ENCODE results near the gene KCNAB2. TPM values are rescaled to one million over a fixed set of nuclear protein-coding genes. Genes with fewer than 3 reads are reported as not detected.

Gene KCNAB2
- polyA plus RNA-seq, 3 donors from 2014 or later: 26.1 to 73.8 (median 42.7) TPM

DNA sequence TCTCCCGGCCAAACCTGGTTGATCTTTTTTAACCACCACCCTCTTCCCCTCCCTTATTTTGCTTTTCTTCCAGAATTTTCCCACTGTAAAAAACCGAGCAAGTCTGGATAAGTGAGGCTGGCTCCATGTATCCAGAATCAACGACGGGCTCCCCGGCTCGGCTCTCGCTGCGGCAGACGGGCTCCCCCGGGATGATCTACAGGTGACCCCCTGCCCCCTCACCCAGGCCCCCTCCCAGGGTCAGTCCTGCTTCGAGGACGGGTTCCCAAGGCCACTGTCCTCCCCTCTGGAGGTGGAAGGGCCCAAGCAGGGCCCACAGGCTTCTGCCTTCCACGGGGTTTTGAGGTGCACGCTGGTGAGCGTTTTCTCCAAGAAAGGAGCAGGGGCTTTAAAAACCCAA lies 5.2 kb upstream of the KCNAB2 start:
- Mint-ChIP-seq H3K4me3 (no peak overlapping the region), H3K4me1 (peaks cover 50 to 60% of the 10 kb centered on the region in 2 donors), H3K36me3 (peaks cover 0 to 15% (median 3%) of the 10 kb centered on the region in 3 donors), H3K27ac (no peak overlapping the region), H3K9me3 (no peaks in the 10 kb centered on the region), H3K27me3 (ENCODE audit: low read depth in 3 of 3) (peaks cover 2 to 5% (median 5%) of the 10 kb centered on the region in 3 donors)
- no peak for DNase-seq

GRCh38 chr1:6040861-6041415 lies 4.8 kb upstream of the KCNAB2 start:
- Mint-ChIP-seq H3K36me3 (peaks cover 0 to 12% (median 3%) of the 10 kb centered on the region in 3 donors), H3K27ac (peak overlapping the region in 1 of 6 donors; percentile 32), H3K4me1 (peaks cover 45 to 57% of the 10 kb centered on the region in 2 donors), H3K9me3 (no peaks in the 10 kb centered on the region), H3K27me3 (ENCODE audit: low read depth in 3 of 3) (peaks cover 2 to 5% (median 5%) of the 10 kb centered on the region in 3 donors), H3K4me3 (no peak overlapping the region)
- DNase-seq: no peak

- H3K4me1 Mint-ChIP-seq: peaks cover 41 to 57% of the 10 kb centered on the region in 2 donors
- no peaks in the 10 kb centered on the region for H3K9me3 Mint-ChIP-seq
- peaks cover 0 to 14% (median 3%) of the 10 kb centered on the region in 3 donors for H3K36me3 Mint-ChIP-seq
- H3K27ac Mint-ChIP-seq: peak overlapping the region in 1 of 6 donors; percentile 24
- peaks cover 2 to 5% (median 5%) of the 10 kb centered on the region in 3 donors for H3K27me3 Mint-ChIP-seq (ENCODE audit: low read depth in 3 of 3)
- DNase-seq: peak in 1 of 3 donors; percentile 21
- peak overlapping the region in 1 of 5 donors; percentile 17 for H3K4me3 Mint-ChIP-seq
These were observed 4.1 kb upstream of the KCNAB2 start for GRCh38 chr1:6041432-6042062.

- Mint-ChIP-seq H3K27ac (peak overlapping the region in 2 of 6 donors; percentile 35 to 50), H3K27me3 (ENCODE audit: low read depth in 3 of 3) (peaks cover 2 to 5% (median 3%) of the 10 kb centered on the region in 3 donors), H3K4me1 (peaks cover 34 to 48% of the 10 kb centered on the region in 2 donors), H3K36me3 (peaks cover 0 to 18% (median 3%) of the 10 kb centered on the region in 3 donors), H3K9me3 (no peaks in the 10 kb centered on the region), H3K4me3 (no peak overlapping the region)
- no peak for DNase-seq
These were observed 2.1 kb upstream of the KCNAB2 start for GRCh38 chr1:6043561-6043960.

GRCh38 chr1:6044481-6045109 lies 1.1 kb upstream of the KCNAB2 start:
- DNase-seq: no peak
- Mint-ChIP-seq H3K4me3 (no peak overlapping the region), H3K36me3 (peaks cover 0 to 18% (median 3%) of the 10 kb centered on the region in 3 donors), H3K9me3 (no peaks in the 10 kb centered on the region), H3K27me3 (ENCODE audit: low read depth in 3 of 3) (peaks cover 2 to 6% (median 3%) of the 10 kb centered on the region in 3 donors), H3K27ac (peak overlapping the region in 3 of 6 donors; percentile 24 to 49 (median 24)), H3K4me1 (peaks cover 34 to 41% of the 10 kb centered on the region in 2 donors)

DNA sequence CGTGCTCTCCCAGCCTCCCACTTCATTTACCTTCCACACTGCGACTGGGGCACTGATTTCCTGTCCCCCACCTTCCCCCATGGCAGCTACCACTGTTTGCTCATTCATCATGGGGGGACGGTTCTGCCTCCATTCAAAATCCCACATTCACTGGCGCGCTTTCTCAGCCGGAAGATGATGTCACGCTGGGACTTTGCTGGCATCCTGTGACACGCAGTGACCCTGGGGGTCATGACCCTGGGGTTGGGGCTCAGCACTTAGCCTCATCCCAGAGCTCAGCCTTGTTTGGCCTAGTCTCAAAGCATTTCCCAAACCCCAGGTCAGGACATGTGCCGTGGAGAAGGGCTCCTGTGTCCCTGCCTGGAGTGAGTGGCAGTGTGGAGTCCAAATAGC lies 582 bp upstream of the KCNAB2 start:
- peaks cover 2 to 6% (median 3%) of the 10 kb centered on the region in 3 donors for H3K27me3 Mint-ChIP-seq (ENCODE audit: low read depth in 3 of 3)
- H3K36me3 Mint-ChIP-seq: peaks cover 0 to 18% (median 3%) of the 10 kb centered on the region in 3 donors
- no peaks in the 10 kb centered on the region for H3K9me3 Mint-ChIP-seq
- H3K4me1 Mint-ChIP-seq: peaks cover 35 to 40% of the 10 kb centered on the region in 2 donors
- H3K27ac Mint-ChIP-seq: no peak overlapping the region
- no peak for DNase-seq
- no peak overlapping the region for H3K4me3 Mint-ChIP-seq

- no peak for DNase-seq
- peaks cover 0 to 23% (median 3%) of the 10 kb centered on the region in 3 donors for H3K36me3 Mint-ChIP-seq
- H3K9me3 Mint-ChIP-seq: no peaks in the 10 kb centered on the region
- no peak overlapping the region for H3K4me3 Mint-ChIP-seq
- peak overlapping the region in 1 of 6 donors; percentile 35 for H3K27ac Mint-ChIP-seq
- H3K4me1 Mint-ChIP-seq: peaks cover 43 to 44% of the 10 kb centered on the region in 2 donors
- H3K27me3 Mint-ChIP-seq (ENCODE audit: low read depth in 3 of 3): peaks cover 0 to 6% (median 2%) of the 10 kb centered on the region in 3 donors
These were observed 591 bp downstream of the KCNAB2 start for GRCh38 chr1:6046279-6046678.

- Mint-ChIP-seq H3K27ac (peak overlapping the region in 4 of 6 donors; percentile 36 to 72 (median 48)), H3K27me3 (ENCODE audit: low read depth in 3 of 3) (peaks cover 0 to 9% (median 2%) of the 10 kb centered on the region in 3 donors), H3K36me3 (peaks cover 0 to 21% (median 3%) of the 10 kb centered on the region in 3 donors), H3K4me3 (no peak overlapping the region), H3K9me3 (no peaks in the 10 kb centered on the region), H3K4me1 (peaks cover 40 to 46% of the 10 kb centered on the region in 2 donors)
- no peak for DNase-seq
These were observed 2.6 kb downstream of the KCNAB2 start for GRCh38 chr1:6048179-6048867.

- Mint-ChIP-seq H3K4me3 (no peak overlapping the region), H3K9me3 (no peaks in the 10 kb centered on the region), H3K27me3 (ENCODE audit: low read depth in 3 of 3) (peaks cover 0 to 8% (median 2%) of the 10 kb centered on the region in 3 donors), H3K27ac (peak overlapping the region in 1 of 6 donors; percentile 78), H3K4me1 (peaks cover 34 to 42% of the 10 kb centered on the region in 2 donors), H3K36me3 (peaks cover 0 to 21% (median 4%) of the 10 kb centered on the region in 3 donors)
- DNase-seq: no peak
These were observed 3.7 kb downstream of the KCNAB2 start for GRCh38 chr1:6049419-6049818.

DNA sequence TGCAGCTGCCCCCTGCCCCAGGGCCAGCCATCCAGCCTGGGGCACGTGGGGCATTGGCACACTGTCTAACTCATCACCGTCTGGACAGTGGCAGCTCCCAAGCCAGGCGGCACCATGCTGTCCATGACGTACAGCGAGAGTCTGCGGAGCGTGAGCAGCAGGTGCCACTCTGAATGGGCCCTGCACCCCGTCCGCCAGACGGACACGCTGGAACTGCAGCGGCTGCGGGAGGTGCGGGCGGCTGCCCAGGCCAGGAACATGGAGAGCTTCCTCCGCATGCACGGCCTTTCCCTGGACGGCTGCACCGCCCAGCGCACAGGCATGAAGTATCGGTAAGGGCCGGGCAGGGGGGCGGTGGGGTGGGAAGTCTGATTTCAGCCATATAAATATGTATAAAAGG lies 5.7 kb downstream of the KCNAB2 start:
- no peaks in the 10 kb centered on the region for H3K9me3 Mint-ChIP-seq
- H3K27me3 Mint-ChIP-seq (ENCODE audit: low read depth in 3 of 3): peaks cover 0 to 4% (median 2%) of the 10 kb centered on the region in 3 donors
- H3K27ac Mint-ChIP-seq: no peak overlapping the region
- peaks cover 32 to 43% of the 10 kb centered on the region in 2 donors for H3K4me1 Mint-ChIP-seq
- no peak for DNase-seq
- H3K36me3 Mint-ChIP-seq: peaks cover 0 to 17% (median 4%) of the 10 kb centered on the region in 3 donors
- H3K4me3 Mint-ChIP-seq: no peak overlapping the region

DNA sequence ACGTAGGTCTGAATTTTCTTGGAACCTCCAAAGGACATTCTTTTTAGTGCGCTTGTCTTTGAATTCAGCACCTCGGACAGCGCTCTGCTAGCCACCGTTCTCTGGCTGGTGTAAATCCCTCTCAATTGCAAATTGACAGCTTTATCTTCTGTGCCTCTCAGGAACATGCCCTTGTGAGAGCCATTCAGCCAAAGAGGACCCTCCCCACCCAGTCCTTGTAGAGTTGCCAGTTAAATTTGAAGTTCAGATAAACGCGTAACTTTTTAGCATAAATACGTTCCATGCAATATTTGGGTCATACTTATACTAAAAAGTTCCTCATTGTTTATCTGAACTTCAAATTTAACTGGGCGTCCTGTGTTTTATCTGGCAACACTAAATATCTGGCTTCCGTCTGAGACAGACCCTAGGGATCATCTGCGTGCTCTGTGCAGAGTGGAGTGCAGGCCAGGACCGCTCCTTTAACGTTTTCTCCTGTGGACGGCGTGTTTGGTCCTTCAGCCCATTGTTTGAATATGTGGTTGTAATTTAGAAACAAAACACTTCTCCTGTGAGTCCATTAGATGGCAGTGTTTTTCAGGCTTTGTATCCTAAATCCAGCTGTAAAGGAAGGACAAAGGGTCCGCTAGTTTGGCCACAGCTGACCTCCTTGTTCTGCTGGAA lies 7.0 kb downstream of the KCNAB2 start:
- peak; percentile 26 to 39 (median 30) for DNase-seq
- Mint-ChIP-seq H3K9me3 (no peaks in the 10 kb centered on the region), H3K4me3 (no peak overlapping the region), H3K4me1 (peaks cover 35 to 45% of the 10 kb centered on the region in 2 donors), H3K36me3 (peaks cover 0 to 12% (median 4%) of the 10 kb centered on the region in 3 donors), H3K27me3 (ENCODE audit: low read depth in 3 of 3) (peaks cover 0 to 4% (median 2%) of the 10 kb centered on the region in 3 donors), H3K27ac (peak overlapping the region in 2 of 6 donors; percentile 39 to 62)

- H3K9me3 Mint-ChIP-seq: no peaks in the 10 kb centered on the region
- H3K27me3 Mint-ChIP-seq (ENCODE audit: low read depth in 3 of 3): peaks cover 0 to 4% (median 2%) of the 10 kb centered on the region in 3 donors
- H3K36me3 Mint-ChIP-seq: peaks cover 0 to 12% (median 4%) of the 10 kb centered on the region in 3 donors
- H3K4me1 Mint-ChIP-seq: peaks cover 35 to 43% of the 10 kb centered on the region in 2 donors
- H3K4me3 Mint-ChIP-seq: no peak overlapping the region
- H3K27ac Mint-ChIP-seq: peak overlapping the region in 2 of 6 donors; percentile 39 to 57
- DNase-seq: no peak
These were observed 7.5 kb downstream of the KCNAB2 start for GRCh38 chr1:6053206-6053546.

DNA sequence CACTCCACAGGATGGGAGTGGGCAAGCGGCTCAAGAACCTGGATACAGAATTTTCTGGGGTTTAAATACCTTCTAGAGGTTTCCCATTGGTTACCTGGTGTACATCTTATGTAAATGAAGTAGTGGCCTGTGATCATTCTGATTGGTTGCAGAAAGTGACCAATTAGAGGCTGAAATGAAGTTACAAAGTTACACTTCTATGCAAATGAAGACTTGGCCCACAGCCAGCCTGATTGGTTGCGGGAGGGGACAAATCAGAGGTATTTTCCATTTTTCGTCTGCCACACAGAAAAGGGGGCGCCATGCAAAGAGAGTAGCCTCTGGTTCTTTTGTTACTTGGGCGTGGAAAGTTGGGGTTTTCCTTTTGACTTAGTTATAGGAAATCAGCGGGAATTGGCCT lies 8.9 kb downstream of the KCNAB2 start:
- no peak overlapping the region for H3K4me3 Mint-ChIP-seq
- H3K27me3 Mint-ChIP-seq (ENCODE audit: low read depth in 3 of 3): peaks cover 0 to 3% (median 2%) of the 10 kb centered on the region in 3 donors
- peaks cover 0 to 12% (median 4%) of the 10 kb centered on the region in 3 donors for H3K36me3 Mint-ChIP-seq
- DNase-seq: no peak
- H3K4me1 Mint-ChIP-seq: peaks cover 42 to 54% of the 10 kb centered on the region in 2 donors
- H3K27ac Mint-ChIP-seq: no peak overlapping the region
- no peaks in the 10 kb centered on the region for H3K9me3 Mint-ChIP-seq
